Testis (tissue), 2 donors: ENCODE measurements around the gene MISP.

ENCODE experiments used
- POLR2A ChIP-seq: fragments of 450-650 bp; IDR thresholded peaks from one replicate; pipeline ENCODE4 v1.6.1; 2017; ENCODE audit warnings: antibody characterized with exemption, mild to moderate bottlenecking, moderate library complexity
- TF ChIP-seq, protein P1 (sequence below), 3 experiments: fragments of 450-650 bp in 2 of 3; fragments of 200-600 bp in 1 of 3; sonication (generic) in 1 of 3; IDR thresholded peaks; one replicate each; pipeline ENCODE4 v1.5.1; 2016 to 2019; ENCODE audit warnings: antibody characterized with exemption in 3 of 3, mild to moderate bottlenecking in 2 of 3, moderate library complexity in 1 of 3

DNA sequence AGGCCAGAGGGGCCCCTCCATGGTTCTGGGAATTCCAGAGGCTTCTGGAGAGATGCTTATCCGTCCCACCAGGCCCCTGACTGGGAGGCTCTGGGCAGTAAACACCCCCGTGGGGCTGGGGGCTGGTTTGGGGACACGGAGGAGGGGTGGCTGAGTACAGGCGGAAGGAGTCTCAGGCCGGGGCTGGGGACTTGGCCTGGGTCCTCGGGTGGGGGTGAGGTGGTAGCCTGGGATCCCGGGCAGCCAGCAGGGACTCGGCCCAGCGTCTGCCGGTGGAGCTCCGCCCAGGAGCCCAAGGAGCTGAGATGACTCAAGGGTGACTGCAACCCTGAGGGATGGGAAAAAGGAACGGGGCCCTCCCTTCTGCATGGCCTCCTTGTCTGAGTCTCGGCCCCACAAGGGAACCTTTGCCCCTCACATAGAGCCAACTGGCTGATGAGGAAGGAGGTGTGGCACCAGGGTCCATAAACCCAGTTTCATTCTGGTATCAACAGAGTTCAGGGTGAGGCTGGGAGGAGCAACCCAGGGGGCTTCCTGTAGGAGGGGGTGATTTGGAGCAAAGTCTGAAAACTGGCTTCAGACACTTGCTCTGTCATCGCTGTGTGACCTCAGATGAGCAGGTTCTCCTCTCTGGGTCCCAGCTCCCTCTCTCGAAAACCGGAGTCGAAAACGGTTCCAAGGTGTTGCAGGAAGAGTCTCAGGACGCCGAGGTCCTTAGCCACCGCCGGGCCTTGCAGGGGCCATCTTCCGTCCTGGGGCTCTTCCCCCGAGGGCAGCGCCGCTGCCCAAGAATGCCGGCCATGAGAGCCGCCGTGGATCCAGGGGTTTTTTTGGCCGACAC, 809 bp downstream of the MISP start:
- TF ChIP-seq, protein P1, sequence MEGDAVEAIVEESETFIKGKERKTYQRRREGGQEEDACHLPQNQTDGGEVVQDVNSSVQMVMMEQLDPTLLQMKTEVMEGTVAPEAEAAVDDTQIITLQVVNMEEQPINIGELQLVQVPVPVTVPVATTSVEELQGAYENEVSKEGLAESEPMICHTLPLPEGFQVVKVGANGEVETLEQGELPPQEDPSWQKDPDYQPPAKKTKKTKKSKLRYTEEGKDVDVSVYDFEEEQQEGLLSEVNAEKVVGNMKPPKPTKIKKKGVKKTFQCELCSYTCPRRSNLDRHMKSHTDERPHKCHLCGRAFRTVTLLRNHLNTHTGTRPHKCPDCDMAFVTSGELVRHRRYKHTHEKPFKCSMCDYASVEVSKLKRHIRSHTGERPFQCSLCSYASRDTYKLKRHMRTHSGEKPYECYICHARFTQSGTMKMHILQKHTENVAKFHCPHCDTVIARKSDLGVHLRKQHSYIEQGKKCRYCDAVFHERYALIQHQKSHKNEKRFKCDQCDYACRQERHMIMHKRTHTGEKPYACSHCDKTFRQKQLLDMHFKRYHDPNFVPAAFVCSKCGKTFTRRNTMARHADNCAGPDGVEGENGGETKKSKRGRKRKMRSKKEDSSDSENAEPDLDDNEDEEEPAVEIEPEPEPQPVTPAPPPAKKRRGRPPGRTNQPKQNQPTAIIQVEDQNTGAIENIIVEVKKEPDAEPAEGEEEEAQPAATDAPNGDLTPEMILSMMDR (IDR thresholded peaks at IDR 0.05) = no peak
- TF ChIP-seq POLR2A = no peak
